ENCODE results near the gene GNPDA1.
A peak's percentile ranks its signal among the peaks of the same experiment; 100 is the strongest.

GNPDA1 gene

GRCh38 chr5:141961466-141961865, 51.4 kb downstream of the GNPDA1 start:
- in situ Hi-C loops (cut with MboI; ENCODE audit: low pct_unique_long_range_greater_than_20kb, low sequenced_read_pairs, unreplicated experiment), result loop anchor here (25.0 kb wide), 1 partner anchor 274 kb away; the partner anchor contains the start of gene ARAP3
- TF ChIP-seq, protein P1, sequence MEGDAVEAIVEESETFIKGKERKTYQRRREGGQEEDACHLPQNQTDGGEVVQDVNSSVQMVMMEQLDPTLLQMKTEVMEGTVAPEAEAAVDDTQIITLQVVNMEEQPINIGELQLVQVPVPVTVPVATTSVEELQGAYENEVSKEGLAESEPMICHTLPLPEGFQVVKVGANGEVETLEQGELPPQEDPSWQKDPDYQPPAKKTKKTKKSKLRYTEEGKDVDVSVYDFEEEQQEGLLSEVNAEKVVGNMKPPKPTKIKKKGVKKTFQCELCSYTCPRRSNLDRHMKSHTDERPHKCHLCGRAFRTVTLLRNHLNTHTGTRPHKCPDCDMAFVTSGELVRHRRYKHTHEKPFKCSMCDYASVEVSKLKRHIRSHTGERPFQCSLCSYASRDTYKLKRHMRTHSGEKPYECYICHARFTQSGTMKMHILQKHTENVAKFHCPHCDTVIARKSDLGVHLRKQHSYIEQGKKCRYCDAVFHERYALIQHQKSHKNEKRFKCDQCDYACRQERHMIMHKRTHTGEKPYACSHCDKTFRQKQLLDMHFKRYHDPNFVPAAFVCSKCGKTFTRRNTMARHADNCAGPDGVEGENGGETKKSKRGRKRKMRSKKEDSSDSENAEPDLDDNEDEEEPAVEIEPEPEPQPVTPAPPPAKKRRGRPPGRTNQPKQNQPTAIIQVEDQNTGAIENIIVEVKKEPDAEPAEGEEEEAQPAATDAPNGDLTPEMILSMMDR (IDR thresholded peaks at IDR 0.05; ENCODE audit: extremely low read depth, insufficient read depth, missing control alignments), result no peak
- no peak for DNase-seq (ENCODE audit: low spot score)

DNA sequence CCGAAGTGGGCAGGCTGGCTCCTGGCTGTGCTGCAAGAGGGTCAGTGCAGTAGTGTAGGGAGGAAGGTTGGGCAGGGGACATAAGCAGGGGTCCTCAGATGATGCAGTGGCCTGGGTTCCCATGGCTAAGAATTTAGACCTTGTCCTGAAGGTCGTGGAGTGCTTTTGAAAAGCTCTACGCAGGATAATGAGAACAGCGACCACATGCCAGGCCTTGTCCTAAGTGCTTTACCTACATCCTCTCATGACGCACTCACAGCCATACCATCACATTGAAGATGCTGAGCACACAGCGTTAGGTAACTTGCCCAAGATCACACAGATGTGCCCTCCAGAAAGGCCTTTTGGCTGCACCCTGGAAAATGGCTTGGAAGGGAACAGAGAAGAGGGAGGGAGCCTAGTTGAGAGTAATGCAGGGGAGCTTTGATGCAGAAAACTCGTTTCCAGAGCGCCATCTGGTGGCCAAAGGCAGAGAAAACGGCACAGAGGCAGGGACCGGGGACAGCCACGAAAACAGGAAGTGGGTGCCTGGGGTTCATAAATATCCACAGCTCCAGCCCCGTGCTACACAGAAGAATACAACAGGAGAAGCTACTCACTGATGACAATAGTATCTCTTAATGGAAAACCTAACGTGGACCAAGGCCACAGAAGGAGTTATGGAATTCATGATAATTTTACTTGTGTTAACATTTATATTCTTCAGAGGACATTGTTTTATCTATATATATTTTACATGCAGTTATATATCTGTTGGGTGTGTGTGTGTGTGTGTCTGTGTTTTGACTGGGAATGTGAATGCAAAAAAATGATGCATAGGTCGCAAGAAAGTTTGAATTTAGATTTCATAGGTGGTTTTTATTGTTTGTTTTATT, 52.1 kb downstream of the GNPDA1 start:
- in situ Hi-C loops (cut with MboI; ENCODE audit: low pct_unique_long_range_greater_than_20kb, low sequenced_read_pairs, unreplicated experiment), result loop anchor here (25.0 kb wide), 1 partner anchor 273 kb away; the partner anchor contains the start of gene ARAP3
- peak; percentile 87 for DNase-seq (ENCODE audit: low spot score)
- TF ChIP-seq, protein P1 (IDR thresholded peaks at IDR 0.05; ENCODE audit: extremely low read depth, insufficient read depth, missing control alignments), result peak; percentile 91

DNA sequence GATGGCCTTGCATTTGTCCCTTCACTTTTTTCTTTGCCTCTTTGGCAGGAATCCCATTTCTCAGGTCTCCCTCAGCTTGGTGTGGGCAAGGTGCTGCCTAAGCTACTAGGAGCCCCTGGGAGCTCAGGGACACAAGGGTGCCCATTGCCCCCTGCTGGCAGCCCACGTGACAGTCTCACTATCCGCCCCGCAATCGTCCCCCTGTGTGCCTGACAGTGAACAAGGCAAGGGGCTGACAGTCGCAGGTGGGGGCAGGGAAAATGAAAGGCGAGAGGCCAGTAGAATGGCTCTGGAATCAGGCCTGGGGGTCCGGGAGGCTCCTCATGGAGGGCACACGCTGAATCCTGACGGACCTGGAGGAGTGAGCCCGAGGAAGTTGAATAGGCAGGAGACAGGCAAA, 52.8 kb downstream of the GNPDA1 start:
- DNase-seq (ENCODE audit: low spot score), result no peak
- in situ Hi-C loops (cut with MboI; ENCODE audit: low pct_unique_long_range_greater_than_20kb, low sequenced_read_pairs, unreplicated experiment), result loop anchor here (25.0 kb wide), 1 partner anchor 273 kb away; the partner anchor contains the start of gene ARAP3
- TF ChIP-seq, protein P1 (IDR thresholded peaks at IDR 0.05; ENCODE audit: extremely low read depth, insufficient read depth, missing control alignments), result peak; percentile 37

- in situ Hi-C loops (cut with MboI; ENCODE audit: low pct_unique_long_range_greater_than_20kb, low sequenced_read_pairs, unreplicated experiment), result loop anchor here (25.0 kb wide), 1 partner anchor 271 kb away; the partner anchor contains the start of gene ARAP3
- TF ChIP-seq, protein P1 (IDR thresholded peaks at IDR 0.05; ENCODE audit: extremely low read depth, insufficient read depth, missing control alignments), result no peak
- DNase-seq (ENCODE audit: low spot score), result no peak
These were observed 54.2 kb downstream of the GNPDA1 start for GRCh38 chr5:141958546-141959172.

GRCh38 chr5:141958113-141958512, 54.7 kb downstream of the GNPDA1 start, which contains the start of gene PCDH12:
Gene PCDH12 (minus strand): TSS chr5:141958202. CDS start chr5:141957851, 351 bp downstream.
- DNase-seq (ENCODE audit: low spot score), result no peak
- in situ Hi-C loops (cut with MboI; ENCODE audit: low pct_unique_long_range_greater_than_20kb, low sequenced_read_pairs, unreplicated experiment), result loop anchor here (25.0 kb wide), 1 partner anchor 271 kb away; the partner anchor contains the start of gene ARAP3
- TF ChIP-seq, protein P1 (IDR thresholded peaks at IDR 0.05; ENCODE audit: extremely low read depth, insufficient read depth, missing control alignments), result no peak

DNA sequence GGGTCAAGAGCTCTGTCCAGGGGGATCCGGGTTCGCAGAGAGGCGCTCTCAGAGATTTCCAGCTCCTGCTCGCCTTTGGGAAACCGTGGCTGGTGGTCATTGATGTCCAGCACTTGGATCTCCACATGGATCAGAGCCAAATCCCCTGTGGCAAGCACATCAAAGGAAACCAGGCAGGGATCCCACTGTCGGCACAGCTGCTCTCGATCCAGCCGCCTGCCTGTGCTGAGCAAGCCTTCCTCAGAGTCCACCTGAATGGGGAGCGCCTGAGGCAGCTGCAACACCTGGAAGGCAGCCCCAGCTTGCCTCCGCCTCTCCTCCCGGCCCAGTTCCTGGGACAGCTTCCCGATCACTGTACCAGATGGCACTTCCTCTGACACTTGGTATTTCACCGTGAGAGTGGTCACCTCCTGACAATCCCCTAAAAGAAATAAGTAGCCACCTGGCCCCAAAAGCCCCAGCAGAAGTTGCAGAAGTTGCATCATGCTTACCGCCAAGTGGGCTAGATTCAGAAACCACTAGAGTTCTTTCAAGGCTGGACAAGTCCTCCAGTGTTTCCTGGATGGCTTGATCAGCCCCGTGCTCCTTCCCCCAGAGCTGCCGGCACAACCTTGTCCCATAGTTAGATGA, 55.3 kb downstream of the GNPDA1 start:
- in situ Hi-C loops (cut with MboI; ENCODE audit: low pct_unique_long_range_greater_than_20kb, low sequenced_read_pairs, unreplicated experiment), result loop anchor here (25.0 kb wide), 1 partner anchor 270 kb away; the partner anchor contains the start of gene ARAP3
- TF ChIP-seq, protein P1 (IDR thresholded peaks at IDR 0.05; ENCODE audit: extremely low read depth, insufficient read depth, missing control alignments), result no peak
- no peak for DNase-seq (ENCODE audit: low spot score)
